NCI-H82 treated with DMSO at 0.1 percent for 48 hours (cell line): ENCODE results near the gene EIF2B2.

ENCODE experiments used
- DNase-seq: peaks from one replicate; lab custom pipeline; 2025; ENCODE audit not compliant: unreplicated experiment; lab: John Stamatoyannopoulos, UW

Gene EIF2B2

DNA sequence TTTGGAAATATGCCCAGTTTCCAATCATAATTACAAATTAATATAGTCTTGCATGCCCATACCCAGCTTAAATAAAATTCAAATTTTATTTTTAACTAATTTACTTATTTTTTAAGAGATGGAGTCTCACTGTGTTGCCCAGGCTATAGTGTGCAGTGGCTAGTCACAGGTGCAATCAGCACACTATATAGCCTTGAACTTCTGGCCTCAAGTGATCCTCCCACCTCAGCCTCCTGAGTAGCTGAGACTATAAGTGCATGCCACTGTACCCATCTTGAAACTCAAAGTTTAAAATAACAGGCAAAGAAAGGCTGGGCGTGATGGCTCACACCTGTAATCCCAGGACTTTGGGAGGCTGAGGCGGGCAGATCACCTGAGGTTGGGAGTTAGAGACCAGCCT, 38.2 kb downstream of the EIF2B2 start:
- DNase-seq, result no peak

DNA sequence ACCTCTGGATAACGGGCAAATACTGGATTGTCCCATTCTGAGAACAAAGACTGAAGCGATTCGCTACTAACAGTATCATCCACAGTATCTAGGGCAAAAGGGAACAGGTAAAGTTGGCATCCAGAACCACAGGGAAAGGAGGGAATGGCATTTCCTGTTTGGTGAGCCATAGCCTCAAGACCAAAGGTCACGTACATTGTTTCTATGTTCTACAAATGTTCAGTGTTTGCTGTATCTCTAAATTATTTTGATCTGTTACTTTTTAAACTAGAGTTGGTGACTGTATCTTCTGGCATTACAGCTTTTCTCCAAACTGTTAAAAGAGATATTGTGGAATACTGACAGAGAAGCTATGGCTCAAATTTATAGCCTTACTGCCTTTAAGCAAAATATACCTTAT, 38.9 kb downstream of the EIF2B2 start:
- DNase-seq, result no peak

DNA sequence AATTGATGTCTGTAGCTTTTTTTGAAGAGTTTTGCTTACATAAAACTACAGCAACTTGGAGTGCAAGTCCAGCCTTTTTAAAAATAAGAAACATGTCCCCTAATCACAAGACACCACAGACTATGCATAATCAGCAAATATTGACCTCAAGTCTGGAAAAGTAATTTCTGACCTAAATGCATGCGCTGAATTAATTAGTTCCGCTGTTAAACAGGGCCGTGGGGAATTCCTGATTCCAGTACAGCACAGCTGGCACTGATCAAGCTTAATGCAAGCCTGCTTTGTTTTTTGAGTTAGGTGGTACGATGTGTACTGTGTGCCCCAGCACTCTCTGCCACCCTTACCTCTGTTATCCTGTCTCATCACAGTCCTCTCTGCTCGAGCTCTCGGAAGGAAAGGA, 39.3 kb downstream of the EIF2B2 start:
- no peak for DNase-seq

DNA sequence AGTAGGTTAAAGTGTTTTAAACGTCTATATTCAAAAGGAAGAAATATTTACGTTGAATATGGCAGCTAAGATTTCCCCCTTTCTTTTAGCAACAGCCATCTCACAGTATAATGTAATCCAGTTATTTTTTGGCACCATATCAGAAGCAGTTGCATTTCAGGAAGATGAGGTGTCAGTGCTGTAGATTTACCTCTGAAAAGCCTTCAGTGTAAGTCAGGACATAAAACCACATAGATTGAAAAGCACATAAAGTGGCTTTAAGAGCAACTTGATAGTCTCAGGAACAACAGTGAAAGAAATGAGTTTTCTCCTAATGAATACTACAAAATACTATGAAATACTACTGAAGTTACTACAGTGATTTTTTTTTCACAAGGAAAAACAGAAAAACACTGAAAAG, 41.6 kb downstream of the EIF2B2 start:
- DNase-seq, result peak; percentile 10

DNA sequence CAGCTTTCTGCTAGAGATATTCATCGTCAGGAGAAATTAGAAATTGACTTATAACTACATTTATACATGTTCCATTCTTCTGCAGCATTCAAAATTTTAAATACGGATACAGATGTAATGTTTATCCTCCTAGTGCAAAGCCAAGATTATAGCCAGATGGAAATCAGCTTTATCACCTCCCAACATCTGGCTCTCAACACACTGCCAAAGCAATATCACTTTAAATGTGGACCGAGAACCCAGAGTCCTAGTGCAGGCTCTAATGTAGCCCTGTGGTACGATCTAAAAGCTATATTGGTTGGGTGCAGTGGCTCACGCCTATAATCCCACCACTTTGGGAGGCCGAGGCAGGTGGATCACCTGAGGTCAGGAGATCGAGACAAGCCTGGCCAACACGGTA, 42.0 kb downstream of the EIF2B2 start:
- peak; percentile 22 for DNase-seq

DNA sequence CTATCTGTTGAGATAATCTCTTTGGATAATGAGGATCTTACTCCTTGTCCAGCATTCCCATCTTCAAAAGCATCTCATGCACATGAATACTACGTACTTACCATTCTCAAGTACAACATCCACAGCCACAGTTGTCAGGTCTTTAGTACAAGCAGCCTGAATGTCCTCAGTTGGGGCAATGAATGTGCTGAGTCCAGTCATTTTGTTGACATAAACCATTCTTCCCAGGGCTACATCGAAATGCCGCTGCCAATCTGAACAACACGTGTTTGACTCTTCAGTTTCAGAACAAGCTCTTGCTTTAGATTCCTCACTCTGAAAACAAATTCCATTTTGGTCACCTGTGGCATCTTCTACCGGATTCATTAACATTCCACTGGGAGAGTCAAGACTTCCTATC, 43.6 kb downstream of the EIF2B2 start:
- no peak for DNase-seq

DNA sequence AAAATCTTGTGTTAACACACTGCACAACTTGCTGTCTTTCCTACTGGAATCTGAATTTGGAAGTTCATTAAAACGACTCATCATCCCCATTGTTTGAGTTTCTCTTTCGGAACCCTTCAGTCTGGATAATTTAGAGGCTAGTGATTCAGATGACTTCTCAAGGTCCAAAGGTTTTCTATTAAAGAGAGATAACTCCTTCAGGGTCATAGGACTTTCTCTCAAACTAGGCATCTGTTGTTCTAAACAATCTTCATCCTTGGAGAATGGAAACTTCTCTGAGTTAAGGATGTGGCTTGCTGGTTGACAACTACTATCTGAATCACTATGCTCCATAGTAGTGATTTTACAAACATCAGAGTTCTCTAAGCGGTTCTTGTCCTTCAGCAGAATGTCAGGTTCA, 44.2 kb downstream of the EIF2B2 start:
- no peak for DNase-seq

DNA sequence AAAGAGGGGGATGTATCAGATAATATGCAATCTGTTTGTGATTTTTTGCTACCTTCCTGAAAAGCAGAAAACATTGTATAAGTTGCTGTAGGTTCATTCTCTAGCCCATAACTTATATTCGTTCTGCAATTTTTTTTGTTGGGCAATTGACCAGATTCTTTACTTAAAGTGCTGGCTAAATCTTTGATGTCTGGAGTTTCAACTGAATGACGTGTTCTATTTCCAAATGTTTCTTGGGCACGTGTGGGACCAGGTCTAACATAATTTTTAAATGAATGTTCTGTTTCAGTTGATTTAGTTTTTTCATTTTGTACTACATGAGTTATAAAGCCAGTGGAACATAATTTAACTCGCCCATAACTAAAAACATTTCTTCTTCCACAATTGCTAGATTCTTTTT, 44.8 kb downstream of the EIF2B2 start:
- DNase-seq, result no peak

DNA sequence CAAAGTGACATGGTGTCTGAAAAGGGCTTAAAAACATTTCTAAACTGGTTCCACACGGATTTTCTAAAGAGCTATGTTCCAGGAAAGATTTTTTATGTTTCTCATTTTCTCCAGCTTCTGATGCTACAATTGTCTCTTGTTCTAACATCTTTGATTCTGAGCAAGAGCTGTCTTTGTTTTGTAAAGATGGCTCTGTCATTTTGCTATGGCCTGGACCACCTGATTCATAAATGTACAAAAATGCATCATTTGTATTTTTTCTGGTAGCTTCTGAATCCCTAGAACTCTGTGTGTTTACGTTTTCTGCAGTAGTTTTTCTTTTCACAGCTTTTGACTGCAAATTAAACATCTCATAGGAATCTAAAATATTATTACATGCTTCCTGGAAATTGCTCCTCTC, 45.4 kb downstream of the EIF2B2 start:
- DNase-seq, result no peak

DNA sequence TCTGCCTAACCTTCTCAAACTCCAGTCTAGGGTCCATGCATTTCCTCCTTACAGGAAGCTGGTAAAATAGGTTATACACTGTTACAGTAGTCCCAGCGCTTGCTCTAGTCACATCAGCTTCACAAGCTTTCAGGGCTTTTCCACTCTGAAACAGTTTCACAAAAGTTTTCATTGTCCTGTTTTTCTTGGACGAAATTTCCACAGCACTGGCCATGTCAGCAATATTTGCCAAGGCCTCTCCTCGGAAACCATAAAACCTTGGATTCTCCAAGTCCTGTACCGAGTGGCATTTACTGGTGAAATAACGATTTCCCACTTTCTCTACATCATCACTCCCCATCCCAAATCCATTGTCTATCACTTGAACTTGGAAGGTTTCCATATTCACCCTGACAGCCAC, 46.4 kb downstream of the EIF2B2 start:
- DNase-seq, result no peak

DNA sequence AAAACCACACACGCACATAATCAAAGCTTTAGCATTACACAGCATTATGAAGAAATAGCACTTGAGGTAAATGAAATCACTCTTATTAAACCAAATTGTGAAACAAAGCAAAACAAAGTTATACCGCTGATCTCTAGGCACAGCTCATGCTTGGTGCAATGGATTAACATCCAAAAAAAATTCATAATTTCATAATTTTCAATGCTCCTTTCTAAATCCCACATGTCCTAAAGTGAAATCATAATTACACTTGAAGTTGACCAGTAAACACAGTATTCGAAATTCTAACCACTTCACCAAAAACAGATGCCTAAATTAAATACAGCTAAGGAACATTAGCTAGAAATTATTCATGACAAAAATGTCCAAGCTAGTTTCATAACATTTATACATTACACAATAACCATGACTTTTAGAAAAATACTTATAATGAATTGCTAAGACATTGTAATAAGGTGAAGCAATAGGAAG, 47.0 kb downstream of the EIF2B2 start:
- DNase-seq, result no peak

DNA sequence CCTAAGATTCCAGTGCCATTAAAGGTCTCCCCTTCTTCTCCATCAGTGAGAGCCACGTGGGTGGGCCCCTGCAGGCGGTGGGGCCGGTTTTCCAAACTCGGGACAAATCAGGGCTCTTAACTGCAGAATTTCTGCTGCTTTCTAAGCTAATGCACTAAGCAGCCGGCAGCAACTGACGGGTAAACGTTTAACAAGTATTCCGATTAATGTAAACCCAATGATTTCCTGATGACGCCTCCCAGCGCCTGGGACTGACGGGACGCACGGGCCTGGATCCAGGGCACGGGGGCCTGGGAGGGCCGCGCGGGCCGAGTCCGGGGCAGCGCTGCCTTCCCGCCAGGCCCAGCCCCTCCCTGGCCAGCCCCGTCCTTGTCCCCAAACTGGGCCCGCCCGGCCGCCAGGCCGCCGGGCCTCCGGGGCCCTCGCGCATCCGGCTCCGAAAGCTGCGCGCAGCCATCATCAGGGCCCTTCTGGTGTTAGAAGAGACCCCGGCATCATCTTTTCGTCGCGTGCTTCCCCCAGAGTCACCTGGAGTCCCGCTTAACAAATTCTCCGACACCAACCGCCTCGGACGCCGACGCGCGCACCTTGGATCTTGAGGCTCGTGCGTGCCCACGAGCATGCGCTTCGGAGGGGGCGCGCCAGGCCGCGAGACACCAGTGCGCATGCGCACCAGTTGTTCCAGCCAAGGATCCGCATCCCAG, 48.3 kb downstream of the EIF2B2 start, which contains the start of gene MLH3:
TSS of gene MLH3 (minus strand) at position 616 of the 704 bp plus-strand sequence. CDS start 1,812 bp downstream, outside the sequence.
- DNase-seq, result no peak

DNA sequence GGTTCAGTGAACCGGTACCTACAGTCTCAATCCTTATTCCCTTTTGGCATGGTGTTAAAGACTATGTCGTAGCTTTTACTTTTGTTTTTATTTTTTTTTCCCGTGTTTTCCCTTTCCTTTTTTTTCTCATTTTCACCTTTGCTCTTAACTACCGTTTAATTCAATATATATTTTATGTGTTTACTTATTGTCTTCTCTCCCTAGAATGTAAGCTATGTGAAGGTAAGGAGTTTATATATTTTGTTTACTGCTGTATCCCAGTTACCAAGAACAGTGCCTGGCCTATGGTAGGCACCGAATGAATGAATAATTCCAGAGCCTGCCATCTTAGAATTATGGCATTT, 48.8 kb downstream of the EIF2B2 start:
- no peak for DNase-seq

DNA sequence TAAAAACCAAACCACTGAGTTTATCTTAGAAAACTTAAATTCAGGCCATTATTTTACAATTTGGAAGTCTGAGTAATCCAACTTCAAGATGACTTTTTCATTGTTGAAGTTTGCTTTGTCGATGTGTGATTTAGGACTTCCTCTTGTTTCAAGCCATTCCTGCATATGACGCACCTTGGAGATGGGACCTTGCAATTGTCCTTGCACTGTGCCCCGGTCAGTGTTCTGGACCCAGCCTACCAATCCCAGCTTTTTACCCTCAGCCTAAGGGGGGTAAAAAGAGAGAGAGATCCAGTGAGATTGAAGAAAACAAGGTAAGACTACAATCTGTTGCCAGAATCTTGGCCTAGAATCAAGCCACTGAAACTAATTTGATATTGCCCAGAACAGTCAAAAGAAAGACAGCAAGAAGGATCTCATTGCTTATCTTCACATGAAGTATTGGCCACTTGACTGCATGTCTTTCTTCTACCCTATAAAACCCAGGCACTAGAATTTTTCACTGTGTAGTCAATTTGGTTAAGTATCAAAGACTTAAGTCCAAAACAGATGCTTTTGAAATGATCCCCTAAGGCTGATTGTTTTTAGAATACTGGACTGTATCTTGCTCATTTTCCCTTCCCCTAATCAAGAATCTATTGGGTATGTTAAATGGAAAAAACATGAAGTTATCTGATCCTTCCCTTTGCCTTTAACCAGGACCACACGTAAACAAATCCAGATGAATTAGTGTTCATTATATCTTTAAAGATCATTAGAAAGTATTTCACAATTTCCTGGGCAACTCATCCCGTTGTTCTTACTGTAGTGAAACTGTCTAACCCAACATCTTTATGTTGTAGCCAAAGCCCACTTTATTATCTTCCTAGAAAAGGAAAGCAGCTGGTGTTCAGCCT, 50.9 kb downstream of the EIF2B2 start:
- no peak for DNase-seq

DNA sequence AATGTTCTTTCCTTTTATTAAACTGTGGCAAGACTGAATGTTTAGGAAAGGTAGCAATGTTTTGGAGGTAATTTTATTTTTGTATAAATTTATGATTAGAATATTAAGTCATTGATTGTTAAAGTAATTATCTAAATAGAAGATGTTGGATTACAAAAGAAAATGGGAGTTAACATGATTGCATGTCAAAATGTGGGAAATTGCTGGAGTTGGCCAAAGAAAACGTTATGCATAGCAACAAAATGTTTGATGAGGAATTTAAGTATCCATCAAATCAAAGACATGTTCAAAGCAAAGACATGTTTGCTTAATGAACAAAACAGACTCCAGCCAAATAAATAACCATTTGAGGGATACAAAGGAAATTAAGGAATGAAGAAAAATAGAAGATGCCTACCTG, 51.7 kb downstream of the EIF2B2 start:
- no peak for DNase-seq

DNA sequence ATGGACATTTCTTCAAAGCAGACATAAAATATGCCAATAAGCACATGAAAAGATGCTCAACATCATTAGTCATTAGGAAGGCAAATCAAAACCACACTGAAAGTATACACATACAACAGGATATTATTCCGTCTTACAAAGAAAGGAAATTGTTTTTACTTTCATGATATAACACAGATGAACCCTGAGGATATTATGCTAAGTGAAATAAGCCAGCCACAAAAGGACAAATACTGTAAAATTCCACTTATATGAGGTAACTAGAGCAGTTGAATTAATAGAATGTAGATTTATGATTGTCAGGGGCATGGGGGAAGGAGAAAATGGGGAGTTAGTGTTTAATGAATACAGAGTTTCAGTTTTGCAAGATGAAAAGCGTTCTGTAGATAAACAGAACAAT, 56.9 kb downstream of the EIF2B2 start:
- no peak for DNase-seq

DNA sequence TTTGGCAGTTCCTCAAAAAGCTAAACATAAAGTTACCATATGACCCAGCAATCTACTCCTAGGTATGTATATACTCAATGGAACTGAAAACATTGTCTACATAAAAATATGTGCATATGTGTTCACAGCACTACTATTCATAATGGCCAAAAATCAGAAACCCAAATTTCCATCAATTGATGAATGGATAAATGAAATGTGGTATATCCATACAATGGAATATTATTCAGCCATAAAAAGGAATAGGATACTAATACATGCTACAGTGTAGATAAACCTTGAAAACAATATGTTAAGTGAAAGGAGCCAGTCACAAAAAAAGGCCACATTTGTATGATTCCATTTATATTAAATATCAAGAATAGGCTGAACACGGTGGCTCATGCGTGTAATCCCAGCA, 57.7 kb downstream of the EIF2B2 start:
- DNase-seq, result no peak
